ENCODE data around the gene ETS2.
A peak's percentile ranks its signal among the peaks of the same experiment; 100 is the strongest.

ETS2 gene

DNA sequence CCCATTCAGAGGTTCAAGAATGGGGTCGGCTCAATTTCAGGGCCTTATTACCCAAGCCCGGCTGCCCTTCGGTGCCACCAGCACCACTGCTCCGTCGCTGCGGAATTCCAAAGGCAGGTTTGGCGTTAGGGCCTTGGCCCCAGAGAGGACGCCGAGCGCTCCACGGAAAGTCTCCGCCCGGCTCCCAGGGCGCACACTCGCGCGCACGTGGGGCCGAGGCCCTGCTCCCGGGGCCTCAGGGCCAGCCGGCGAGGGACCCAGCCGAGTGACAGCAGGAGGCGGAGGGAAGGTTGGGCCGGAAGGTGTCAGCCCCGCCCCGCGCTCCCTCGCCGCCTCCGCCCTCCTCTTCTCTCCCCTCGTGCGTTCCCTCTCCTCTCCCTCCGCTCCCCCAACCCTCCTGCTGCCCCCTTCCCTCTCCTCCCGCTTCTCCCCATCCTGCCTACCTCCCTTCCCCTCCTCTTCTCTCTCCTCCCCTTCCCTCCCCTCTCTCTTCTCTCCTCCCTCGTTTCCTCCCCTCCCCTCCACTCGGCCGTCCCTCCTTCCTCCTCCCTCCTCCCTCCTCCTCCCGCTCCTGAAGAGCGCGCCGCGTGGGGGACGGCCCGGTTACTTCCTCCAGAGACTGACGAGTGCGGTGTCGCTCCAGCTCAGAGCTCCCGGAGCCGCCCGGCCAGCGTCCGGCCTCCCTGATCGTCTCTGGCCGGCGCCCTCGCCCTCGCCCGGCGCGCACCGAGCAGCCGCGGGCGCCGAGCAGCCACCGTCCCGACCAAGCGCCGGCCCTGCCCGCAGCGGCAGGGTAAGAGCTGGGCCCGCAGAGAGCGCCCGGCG, at the start of gene ETS2:
TSS of gene ETS2 (plus strand) at position 602 of the 825 bp plus-strand sequence. CDS start 4,106 bp downstream, outside the sequence.
- DNase-seq (ENCODE audit: low spot score) = peak; percentile 83

DNA sequence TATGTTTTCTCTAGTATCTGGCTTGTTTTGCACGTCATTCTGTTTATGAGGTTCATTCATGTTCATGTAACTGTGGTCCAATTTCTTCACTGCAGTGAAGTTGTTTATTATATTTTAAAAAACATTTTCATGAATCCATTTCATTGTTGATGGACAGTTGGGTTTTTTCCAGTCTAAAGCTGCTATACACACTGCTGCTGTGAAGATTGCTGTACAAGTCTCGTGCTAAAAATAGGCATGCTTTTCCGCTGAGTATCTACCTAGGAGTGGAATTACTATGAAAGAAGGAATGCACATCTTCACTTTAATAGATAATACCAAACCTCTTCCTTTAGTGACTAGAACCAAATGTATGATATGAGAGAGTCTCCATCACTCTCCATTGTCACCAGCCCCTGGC, 49.0 kb upstream of the ETS2 start:
- no peak for DNase-seq (ENCODE audit: low spot score)

DNA sequence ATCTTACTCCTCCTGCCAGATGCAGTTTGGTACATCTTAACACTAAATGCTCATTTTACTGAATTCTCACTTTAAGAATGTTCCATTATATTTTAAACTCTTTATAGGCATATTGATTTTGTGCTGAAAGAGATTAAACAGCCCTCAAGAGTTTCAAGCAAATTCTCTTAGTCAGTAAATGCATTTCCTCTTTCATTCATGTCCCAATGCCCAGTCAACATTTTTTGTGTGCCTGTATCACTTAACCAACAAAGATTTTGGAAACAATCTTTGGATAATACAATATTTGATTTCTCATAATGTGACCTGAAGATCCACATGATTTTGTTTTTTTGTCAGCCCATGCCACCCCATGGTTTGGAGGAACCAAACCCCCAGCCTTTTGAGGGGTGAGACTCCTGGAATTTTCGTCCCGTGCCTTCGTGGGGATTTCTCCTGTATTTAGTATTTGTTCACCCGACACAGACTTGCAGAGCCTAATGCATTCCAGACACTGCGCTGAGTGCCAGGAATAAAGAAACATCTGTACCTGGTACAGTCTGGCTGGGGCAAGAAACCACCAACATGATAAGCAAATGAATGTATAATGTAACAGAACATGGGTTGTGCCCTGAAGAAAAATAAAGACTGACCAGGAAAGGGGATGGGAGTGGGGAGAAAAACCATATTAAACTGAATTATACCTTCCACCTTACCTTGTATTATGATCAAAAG, 47.1 kb upstream of the ETS2 start:
- no peak for DNase-seq (ENCODE audit: low spot score)

DNA sequence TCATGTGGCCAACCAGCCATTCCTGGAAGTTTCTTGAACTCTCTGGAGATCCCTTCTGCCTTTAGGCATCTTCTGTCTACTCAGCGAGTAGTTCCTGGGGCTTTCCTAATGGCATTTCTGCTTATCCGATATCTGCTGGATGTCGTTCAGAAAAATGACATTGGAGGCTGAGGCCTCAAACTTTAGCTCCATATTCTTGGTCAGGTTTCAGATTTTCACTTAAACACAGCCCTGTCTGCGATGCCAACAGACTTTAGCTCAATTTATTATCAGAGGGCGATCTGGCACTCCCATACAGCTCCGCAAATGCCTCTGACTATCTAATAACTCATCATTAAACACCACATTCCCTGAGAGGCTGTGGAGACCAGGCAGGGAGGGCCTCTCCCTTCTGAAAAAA, 46.3 kb upstream of the ETS2 start:
- DNase-seq (ENCODE audit: low spot score) = no peak

DNA sequence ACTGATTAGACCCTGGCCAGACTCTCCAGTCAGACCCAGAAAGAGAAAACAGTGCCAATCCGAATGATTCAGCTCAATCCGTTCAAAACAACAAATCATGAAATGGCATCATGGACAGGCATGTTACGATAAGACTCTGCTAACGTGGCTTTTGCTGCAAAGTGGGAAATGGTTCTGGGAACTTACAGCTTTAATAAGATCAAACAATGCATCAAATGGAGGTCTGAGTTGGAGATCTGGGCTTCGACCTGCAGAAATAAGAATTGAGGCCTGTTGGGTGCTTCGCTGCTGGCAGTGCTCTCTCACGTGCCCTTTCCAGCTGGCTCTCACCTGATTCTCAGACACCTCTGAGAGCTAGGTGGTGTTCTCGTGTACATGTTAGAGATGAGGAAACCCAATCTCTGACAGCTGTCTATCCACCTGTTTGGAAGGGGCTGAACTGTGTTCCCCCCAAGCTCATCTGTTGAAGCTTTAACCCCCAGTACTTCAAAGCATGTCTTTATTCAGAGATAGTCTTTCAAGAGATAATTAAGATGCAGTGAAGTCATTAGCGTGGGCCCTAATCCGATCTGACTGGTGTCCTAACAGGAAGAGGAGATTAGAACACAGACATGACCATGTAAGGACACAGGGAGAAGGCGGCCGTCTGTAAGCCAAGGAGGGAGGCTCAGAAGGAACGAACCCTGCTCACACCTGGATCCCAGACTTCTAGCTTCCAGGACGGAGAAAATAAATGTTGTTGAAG, 45.5 kb upstream of the ETS2 start:
- DNase-seq (ENCODE audit: low spot score) = no peak

DNA sequence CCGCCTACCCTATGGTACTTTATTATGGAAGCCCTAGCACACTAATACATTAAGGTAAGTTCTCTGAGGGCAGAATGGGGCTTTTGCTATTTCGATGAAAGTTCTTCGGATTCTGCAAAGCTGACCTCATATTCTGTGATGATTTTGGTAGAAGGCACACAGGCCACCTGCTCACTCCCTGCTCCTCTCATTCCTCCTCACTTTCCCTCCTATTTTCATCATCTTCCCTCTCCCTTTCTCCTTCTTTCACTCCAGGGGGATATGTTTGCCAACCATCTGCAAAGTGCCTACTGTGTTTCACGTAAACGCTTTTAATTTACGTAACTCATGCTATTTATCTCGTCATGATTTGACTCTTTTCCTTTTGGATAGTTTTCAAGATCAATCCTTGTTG, 45.0 kb upstream of the ETS2 start:
- DNase-seq (ENCODE audit: low spot score) = no peak

DNA sequence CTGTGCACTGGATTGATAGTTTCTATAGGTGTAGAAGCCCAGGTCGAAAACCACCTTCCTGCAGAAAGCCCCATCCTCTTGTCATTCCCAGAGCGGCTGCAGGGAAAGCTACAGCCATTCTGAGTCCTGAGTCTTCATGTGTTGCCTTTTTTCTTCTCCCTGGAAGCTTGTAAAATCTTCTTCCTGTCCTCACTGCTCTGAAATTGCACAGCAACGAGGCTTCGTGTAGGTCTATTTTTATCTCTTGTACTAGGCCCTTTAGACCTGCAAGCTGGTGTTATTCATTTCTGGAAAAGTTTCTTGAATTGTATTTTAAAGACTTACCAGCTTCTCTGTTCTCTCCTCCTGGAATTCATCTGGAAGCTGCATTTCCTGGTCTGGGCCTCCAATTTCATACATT, 44.2 kb upstream of the ETS2 start:
- DNase-seq (ENCODE audit: low spot score) = no peak

DNA sequence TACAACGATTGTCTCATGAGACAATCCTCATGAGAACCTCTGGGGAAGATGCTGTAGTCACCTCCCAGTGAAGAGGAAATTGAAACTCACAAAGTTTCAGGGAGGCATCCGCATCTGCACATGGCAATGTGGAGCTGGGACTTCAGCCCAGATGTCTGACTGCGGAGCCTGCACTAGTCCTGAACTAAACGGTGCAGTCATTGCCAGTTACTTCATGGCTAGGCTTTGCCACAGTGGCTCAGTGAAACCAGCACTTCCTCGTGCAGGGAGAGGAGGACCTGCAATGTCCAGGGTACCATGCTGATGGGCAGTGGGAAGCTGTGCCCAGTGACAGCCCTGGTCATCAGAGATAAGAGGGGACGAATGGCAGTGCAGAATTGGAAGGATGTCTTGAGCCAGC, 40.7 kb upstream of the ETS2 start:
- no peak for DNase-seq (ENCODE audit: low spot score)

DNA sequence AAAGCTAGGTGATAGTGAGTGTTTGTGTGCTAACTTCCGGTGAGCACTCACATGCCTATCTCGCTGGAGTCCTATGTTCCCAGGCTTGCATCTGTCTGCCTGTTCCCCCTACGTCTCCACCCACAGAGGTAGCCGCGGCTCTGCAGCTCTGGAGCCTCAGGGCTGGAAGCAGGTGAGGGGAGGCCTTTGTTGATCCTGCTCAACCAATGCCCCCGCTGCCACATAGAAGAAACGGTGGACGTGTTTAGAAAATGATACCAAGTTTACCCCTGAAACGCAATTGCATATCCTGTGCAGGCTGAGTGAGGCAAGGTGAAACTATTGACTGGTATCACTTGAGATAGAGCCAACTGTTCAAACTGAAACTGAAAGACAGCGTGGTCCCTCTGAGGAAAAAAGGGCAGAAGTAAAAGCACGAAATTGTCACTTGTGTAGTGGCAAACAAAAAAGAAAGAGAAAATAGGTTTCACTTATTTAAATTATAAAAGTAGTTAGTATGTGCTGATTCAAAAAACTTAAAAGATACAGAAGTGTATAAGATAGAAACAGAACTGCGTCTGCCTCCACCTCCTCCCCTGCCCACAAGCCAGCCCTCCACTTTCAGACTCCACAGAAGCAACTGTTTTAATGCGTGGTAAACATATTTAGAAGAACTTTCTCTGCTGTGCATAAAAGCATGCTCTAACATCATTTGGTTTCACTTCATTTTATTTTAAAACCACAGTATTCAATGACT, 38.6 kb upstream of the ETS2 start:
- DNase-seq (ENCODE audit: low spot score) = no peak

DNA sequence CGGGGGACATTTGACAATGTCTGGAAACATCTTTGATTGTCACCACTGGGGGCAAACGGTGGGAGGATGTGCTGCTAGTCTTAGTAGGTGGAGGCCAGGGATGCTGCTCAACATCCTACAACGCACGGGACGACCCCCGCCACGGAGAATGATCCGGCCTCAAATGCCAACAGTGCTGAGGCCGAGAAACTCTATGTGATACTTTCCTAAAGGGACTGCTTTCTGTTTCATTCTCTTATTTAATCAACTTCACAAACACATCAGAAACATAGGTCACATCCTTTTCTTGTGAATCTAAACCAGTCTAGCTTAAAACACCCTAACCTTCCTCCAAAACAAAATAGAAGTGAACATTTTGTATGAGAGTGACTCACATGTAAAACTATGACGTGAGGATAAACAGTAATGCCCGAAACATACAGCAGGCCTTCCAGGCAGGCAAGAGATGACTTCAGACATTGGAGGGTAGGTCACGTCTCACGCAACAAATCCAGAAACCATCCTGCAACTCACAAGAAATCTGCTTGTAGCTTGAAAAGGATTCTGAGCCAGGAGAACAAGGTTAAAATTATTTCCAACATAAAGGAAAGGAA, 37.2 kb upstream of the ETS2 start:
- no peak for DNase-seq (ENCODE audit: low spot score)

DNA sequence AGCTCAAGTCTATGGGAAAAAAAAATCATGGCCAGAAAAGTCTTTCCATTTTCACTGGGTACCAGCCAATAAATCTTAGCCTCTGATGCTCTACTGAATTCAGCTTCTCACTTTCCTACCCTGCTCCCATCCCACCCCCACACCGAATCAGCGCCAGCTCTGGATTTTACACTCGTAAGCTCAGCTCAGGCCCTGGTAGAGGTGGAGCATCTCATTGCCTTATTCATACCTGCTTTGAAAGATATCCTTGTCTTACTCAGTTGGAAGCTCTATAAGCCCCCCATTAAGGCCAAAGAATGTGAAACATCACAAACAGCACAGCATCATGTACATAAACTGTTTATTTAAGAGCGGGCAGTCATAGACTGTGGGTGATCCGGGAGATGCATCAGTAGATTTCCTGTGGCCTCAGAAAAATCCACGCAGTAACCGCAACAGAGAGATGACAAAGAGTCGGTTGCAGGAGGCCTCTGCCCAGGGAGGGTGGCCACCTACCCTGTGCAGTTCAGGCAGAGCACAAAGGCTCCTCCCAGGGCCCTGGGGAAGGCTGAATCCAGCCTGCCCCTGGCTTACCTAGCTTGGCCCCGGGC, 36.4 kb upstream of the ETS2 start:
- DNase-seq (ENCODE audit: low spot score) = no peak

DNA sequence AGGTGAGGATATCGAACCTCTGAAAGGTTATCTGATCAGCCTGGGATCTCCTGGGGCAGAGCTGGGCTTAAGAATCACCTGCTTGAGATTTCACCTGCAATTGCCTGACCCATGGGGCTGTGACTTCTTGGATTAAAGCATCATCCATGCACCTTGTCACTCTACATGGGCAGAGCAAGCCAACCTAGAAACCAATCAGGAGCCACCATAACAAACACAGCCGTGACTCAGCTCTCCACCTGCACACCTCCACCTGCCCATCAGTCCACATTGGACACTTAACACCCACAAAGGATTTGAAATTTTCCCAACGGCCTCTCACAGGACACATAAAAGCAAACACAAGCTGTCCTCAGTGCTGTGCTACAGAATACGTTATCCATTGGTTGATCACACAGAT, 35.1 kb upstream of the ETS2 start:
- no peak for DNase-seq (ENCODE audit: low spot score)

DNA sequence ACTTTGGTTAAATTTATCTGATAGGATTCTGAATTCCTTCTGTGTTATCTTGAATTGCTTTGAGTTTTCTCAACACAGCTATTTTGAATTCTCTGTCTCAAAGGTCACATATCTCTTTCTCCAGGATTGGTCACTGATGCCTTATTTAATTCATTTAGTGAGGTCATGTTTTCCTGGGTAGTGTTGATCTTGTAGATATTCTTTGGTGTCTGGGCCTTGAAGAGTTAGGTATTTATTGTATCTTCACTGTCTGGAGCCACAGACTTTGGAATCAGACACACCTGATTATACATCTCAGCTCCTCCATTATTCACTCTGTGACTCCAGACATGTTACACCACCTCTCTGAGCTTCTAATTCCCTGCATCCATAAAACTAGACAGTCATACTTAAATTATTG, 34.2 kb upstream of the ETS2 start:
- DNase-seq (ENCODE audit: low spot score) = no peak

DNA sequence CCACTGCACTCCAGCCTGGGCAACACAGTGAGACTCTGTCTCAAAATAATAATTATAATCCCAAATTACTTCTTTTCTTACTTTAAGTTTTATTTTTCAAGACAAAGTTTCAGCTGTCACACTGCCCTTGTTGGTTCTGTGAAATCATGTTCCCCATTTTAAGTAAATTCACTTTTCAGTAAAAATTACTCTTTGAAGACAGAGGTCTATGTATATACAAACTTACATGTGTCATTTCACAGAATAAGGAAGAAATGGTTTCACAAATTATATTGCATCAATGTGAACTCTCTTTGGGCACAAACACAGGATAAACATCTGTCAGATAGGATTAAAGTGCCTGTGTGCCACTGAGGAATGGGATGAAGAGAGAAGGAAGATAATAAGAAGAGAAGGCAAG, 33.1 kb upstream of the ETS2 start:
- DNase-seq (ENCODE audit: low spot score) = no peak

DNA sequence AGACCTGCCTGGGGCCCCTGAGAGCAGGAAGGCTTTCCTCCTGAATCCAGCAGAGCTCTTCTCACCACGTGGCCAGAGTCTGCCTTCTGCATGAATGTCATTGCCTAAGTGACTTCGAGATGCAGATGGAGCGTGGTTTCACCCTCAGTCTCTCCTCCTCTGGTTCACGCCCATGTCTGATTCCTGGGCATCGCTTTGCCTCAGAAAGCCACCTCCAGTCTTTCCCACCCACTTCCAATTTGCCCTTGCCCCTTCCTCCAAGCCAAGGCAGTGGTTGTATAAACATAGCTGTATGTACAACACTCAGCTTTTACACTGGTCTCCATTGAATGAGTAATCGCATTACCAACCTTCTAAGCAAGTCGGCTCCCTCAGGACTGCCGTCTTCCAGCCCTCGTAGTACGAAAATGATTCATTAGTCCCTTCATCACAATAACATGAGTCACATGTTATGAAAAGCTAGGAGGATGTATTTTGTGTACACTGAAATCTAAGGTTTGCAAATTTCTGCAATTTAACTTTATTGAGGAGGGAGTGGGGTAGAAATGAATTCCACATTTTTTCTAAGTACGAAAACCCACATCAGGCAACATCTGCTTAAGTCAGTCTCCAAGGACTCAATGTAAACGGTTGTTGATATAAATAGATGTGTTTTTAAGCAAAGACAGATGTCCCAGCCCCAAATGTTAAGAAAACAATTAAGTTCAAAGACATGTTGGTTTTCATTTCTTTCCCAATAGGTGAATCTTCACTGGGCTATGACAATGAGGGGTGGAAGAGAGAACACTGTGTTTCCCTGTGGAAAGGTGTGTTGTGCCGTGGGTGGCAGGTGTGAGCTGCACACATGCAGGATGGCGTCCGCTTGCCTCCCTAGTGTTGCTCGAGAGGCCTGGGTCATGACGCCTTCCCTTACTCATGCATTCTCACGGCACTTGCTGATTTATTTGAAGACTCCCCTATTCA, 32.3 kb upstream of the ETS2 start:
- peak; percentile 80 for DNase-seq (ENCODE audit: low spot score)

DNA sequence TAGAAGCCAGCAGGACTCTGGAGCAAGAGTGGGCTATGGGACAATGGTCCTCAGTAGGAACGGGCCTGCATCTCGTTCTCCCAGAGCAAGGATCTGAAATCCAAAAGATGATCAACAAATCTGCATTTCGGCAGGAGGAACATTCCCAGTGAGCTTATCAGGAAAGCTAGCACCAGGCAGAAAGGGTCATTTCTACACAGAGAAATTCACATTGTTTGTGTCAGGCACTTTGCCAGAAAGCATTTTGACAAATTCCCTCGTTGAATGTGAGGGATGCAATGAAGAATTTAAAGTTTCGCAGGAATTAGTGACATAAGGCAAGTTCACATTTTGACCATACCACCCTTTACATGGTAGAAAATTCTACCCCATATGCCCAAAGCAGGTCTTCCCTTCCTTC, 31.6 kb upstream of the ETS2 start:
- DNase-seq (ENCODE audit: low spot score) = no peak

DNA sequence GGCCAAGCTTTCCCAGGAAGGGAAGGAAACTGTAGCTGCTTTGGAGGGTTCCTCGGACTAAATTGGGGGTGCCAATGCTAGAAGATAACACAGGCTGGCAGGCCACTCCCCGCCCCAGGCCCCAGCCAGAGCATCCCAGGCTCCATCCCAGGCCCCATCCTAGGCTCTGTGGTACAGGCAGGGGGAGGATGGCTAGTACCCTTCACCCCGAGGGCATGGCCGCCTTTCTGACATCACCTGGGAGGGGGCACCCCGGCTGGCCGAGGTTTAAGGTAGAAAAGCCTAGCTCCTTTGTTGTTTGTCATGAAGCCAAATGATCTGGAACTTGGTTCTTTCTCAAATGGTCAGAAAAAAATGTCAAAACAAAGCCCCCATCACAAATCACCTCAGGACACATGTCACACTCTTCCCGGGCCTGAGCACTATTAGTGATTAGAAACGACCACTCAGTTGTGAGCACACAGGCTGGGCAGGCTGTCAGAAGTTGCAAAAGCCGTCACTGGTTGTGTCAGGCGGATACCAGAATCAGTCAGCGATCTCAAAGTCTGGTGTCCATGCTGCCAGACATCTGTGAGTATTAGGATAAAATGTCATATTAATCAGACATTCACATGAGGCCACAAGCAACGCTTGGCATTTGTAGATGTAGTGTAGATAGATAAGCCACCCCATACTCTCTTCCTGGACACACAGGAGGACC, 31.0 kb upstream of the ETS2 start:
- no peak for DNase-seq (ENCODE audit: low spot score)

DNA sequence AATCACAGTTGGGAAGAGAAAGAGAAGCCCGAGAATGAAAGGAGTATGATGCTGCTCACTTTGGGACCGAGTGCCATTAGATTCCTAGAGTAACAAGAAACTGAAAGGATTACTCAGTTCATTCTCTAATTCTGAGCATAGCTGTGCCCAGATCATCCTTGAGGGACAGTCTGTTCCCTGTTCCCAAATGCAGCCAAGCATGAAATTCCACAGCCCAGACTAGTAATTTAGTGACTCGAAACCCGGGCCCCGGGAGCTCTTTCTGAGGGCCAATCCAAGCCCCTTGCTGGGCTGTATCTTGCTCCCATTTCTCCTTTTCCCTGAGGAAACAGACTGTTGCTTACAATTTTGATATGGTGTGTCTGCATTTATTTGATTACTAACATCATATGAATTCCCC, 30.0 kb upstream of the ETS2 start:
- no peak for DNase-seq (ENCODE audit: low spot score)

DNA sequence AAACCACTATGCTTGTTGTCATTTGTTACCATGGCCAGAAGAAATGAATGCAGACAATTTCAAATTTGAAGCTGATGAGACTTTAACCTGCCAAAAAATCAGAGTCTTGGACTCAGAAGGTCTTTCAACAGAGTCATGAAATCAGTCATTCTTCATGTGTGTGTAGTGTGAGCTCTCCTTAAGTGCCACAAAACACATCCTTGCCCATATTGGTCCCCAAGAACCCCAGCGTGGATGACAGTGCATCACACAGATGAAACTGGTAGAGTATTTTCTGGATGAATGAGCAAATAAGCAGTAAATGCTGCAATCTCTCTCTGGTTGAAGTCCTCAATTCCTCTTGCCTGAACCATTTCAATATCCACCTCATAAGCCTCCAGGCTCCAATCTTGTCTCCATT, 28.7 kb upstream of the ETS2 start:
- no peak for DNase-seq (ENCODE audit: low spot score)

DNA sequence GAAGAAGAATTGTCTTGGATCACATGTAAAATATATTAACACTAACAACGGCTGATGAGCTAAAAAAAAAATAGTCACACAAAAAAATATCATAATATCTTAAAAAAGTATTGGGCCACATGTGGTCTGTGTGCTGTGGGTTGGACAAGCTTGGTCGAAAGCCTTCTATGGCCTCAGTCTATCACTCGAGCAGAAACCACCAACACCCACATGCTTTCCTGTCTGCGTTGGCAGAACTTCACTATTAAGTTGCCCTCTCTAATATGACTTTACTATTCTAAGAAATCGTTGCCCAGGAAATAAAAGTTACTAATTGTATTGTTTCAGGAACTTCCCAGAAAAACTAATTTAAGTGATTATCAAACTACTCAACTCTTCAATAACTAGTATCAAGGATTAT, 28.2 kb upstream of the ETS2 start:
- DNase-seq (ENCODE audit: low spot score) = no peak

Measured in RKO (cell line).